K562 (cell line): ENCODE data around the gene ST14.

Experiments
- ADNP ChIP-seq: fragments of 200-800 bp; sonication (Bioruptor generic); IDR thresholded peaks from 2 replicates; pipeline ENCODE4 v1.6.1; 2016; ENCODE audit warnings: missing genetic modification characterization, missing compliant biosample characterization
- EZH2 ChIP-seq: IDR thresholded peaks from 2 replicates; pipeline ENCODE4 v1.6.1; 2012; ENCODE audit warnings: low read depth, mild to moderate bottlenecking, inconsistent platforms, low read length, borderline replicate concordance
- HBP1 ChIP-seq: fragments of 450-650 bp; formaldehyde crosslinking; IDR thresholded peaks from 2 replicates; pipeline ENCODE4 v1.4.0; 2022; ENCODE audit warnings: missing genetic modification characterization
- HCFC1 ChIP-seq: IDR thresholded peaks from 2 replicates; pipeline ENCODE4 v1.6.1; 2012; ENCODE audit warnings: low read depth, low read length, improper control_type of control experiment
- MAX ChIP-seq: sonication (generic); formaldehyde crosslinking; IDR thresholded peaks from 2 replicates; pipeline ENCODE4 v1.9.0; 2022; ENCODE audit warnings: mild to moderate bottlenecking, missing genetic modification reagents
- NR1H2 ChIP-seq: sonication (generic); formaldehyde crosslinking; IDR thresholded peaks from 2 replicates; pipeline ENCODE4 v1.4.0; 2020; ENCODE audit warnings: mild to moderate bottlenecking, missing genetic modification reagents
- POLR2A ChIP-seq: fragments of 450-650 bp; conservative IDR thresholded peaks from 2 replicates; pipeline ENCODE4 v1.6.1; 2016
- SIN3B ChIP-seq: fragments of 450-650 bp; IDR thresholded peaks from 2 replicates; pipeline ENCODE4 v1.6.1; 2017; ENCODE audit warnings: low read depth, mild to moderate bottlenecking, moderate library complexity
- USF2 ChIP-seq: sonication (generic); formaldehyde crosslinking; IDR thresholded peaks from 2 replicates; pipeline ENCODE4 v1.5.0; 2020; ENCODE audit warnings: missing genetic modification reagents
- TF ChIP-seq, protein P1 (sequence below): fragments of 450-650 bp; formaldehyde crosslinking; IDR thresholded peaks from 2 replicates; pipeline ENCODE4 v1.4.0; 2020; ENCODE audit warnings: mild to moderate bottlenecking, mixed read lengths
- TF ChIP-seq, protein P2 (sequence below), 3 experiments: IDR thresholded peaks in 2 of 3; conservative IDR thresholded peaks in 1 of 3; 2 replicates each; pipeline ENCODE4 v1.5.1; 2011 to 2012; ENCODE audit warnings: low read length in 3 of 3, mild to moderate bottlenecking in 3 of 3, control low read depth in 2 of 3, improper control_type of control experiment in 1 of 3, inconsistent platforms in 1 of 3, low read depth in 1 of 3, mixed read lengths in 1 of 3, moderate library complexity in 1 of 3; ENCODE audit not compliant: insufficient read depth in 2 of 3

DNA sequence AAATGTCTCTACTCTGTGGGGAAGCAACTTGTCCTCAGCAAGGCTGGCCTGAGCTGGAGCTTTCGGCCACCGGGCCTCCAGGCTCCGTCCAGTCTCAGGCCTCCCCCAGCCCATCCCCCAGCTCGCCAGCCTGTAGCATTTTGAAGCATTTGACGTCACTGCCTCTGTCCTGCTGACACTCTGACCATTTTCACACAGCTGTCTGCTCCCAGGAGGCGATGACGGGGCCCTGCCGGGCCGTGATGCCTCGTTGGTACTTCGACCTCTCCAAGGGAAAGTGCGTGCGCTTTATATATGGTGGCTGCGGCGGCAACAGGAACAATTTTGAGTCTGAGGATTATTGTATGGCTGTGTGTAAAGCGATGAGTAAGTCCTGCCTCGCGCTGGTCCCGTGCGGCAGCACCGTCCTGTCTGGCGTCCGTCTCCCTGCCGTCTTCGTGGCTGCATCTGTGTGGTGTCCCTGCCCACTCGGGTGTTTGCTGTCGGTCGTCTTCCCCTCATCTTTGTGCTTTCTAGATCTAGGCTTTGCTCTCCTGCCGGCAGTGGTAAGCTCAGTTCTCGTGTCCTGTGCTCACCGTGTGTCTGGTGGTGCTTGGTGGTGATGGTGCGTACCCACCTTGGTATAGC, 36.1 kb upstream of the ST14 start:
- TF ChIP-seq MAX (CRISPR knock-in tag) (no peak), HCFC1 (no peak), ADNP (tag) (no peak), HBP1 (CRISPR knock-in tag) (no peak), USF2 (no peak), SIN3B (no peak), NR1H2 (CRISPR knock-in tag) (no peak), POLR2A (no peak), EZH2 (no peak)
- TF ChIP-seq, protein P1, sequence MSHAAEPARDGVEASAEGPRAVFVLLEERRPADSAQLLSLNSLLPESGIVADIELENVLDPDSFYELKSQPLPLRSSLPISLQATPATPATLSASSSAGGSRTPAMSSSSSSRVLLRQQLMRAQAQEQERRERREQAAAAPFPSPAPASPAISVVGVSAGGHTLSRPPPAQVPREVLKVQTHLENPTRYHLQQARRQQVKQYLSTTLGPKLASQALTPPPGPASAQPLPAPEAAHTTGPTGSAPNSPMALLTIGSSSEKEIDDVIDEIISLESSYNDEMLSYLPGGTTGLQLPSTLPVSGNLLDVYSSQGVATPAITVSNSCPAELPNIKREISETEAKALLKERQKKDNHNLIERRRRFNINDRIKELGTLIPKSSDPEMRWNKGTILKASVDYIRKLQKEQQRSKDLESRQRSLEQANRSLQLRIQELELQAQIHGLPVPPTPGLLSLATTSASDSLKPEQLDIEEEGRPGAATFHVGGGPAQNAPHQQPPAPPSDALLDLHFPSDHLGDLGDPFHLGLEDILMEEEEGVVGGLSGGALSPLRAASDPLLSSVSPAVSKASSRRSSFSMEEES (CRISPR knock-in tag), result no peak
- TF ChIP-seq, protein P2, sequence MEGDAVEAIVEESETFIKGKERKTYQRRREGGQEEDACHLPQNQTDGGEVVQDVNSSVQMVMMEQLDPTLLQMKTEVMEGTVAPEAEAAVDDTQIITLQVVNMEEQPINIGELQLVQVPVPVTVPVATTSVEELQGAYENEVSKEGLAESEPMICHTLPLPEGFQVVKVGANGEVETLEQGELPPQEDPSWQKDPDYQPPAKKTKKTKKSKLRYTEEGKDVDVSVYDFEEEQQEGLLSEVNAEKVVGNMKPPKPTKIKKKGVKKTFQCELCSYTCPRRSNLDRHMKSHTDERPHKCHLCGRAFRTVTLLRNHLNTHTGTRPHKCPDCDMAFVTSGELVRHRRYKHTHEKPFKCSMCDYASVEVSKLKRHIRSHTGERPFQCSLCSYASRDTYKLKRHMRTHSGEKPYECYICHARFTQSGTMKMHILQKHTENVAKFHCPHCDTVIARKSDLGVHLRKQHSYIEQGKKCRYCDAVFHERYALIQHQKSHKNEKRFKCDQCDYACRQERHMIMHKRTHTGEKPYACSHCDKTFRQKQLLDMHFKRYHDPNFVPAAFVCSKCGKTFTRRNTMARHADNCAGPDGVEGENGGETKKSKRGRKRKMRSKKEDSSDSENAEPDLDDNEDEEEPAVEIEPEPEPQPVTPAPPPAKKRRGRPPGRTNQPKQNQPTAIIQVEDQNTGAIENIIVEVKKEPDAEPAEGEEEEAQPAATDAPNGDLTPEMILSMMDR (IDR thresholded peaks at IDR 0.05 in 2 of 3, conservative IDR thresholded peaks at IDR 0.05 in 1 of 3; ENCODE audit: insufficient read depth in 2 of 3, low read depth in 1 of 3, low read length in 3 of 3), result no peak
